Prostate gland (tissue), 2 donors: ENCODE results near the gene CUX1.

ENCODE experiments used
- POLR2A ChIP-seq: fragments of 450-650 bp; IDR thresholded peaks from one replicate; pipeline ENCODE4 v1.6.1; 2016; ENCODE audit warnings: antibody characterized with exemption, mild to moderate bottlenecking
- POLR2AphosphoS5 ChIP-seq: sonication (generic); formaldehyde crosslinking; IDR thresholded peaks from one replicate; pipeline ENCODE4 v1.6.1; 2017; ENCODE audit warnings: antibody characterized with exemption
- TF ChIP-seq, protein P1 (sequence below), 4 experiments: fragments of 200-600 bp in 2 of 4; fragments of 450-650 bp in 2 of 4; sonication (generic) in 2 of 4; IDR thresholded peaks; 1 replicate in 3 of 4; 2 replicates in 1 of 4; pipeline ENCODE4 v1.5.1; 2016 to 2019; ENCODE audit warnings: antibody characterized with exemption in 4 of 4, mild to moderate bottlenecking in 2 of 4, moderate library complexity in 2 of 4

- TF ChIP-seq, protein P1, sequence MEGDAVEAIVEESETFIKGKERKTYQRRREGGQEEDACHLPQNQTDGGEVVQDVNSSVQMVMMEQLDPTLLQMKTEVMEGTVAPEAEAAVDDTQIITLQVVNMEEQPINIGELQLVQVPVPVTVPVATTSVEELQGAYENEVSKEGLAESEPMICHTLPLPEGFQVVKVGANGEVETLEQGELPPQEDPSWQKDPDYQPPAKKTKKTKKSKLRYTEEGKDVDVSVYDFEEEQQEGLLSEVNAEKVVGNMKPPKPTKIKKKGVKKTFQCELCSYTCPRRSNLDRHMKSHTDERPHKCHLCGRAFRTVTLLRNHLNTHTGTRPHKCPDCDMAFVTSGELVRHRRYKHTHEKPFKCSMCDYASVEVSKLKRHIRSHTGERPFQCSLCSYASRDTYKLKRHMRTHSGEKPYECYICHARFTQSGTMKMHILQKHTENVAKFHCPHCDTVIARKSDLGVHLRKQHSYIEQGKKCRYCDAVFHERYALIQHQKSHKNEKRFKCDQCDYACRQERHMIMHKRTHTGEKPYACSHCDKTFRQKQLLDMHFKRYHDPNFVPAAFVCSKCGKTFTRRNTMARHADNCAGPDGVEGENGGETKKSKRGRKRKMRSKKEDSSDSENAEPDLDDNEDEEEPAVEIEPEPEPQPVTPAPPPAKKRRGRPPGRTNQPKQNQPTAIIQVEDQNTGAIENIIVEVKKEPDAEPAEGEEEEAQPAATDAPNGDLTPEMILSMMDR (IDR thresholded peaks at IDR 0.05), result no peak
- no peak for TF ChIP-seq POLR2AphosphoS5
- no peak for TF ChIP-seq POLR2A
Observed at GRCh38 chr7:102148799-102149198, 331.4 kb downstream of the CUX1 start.
